Fibroblast of villous mesenchyme (primary cell): ENCODE measurements around the gene ABCF3. TPM values are rescaled to one million over a fixed set of nuclear protein-coding genes. Genes with fewer than 3 reads are reported as not detected.

Source experiments
- DNase-seq: peaks from one replicate; pipeline ENCODE4 v3.0.0-alpha.2; 2010; ENCODE audit warnings: low read depth
- H3K4me3 ChIP-seq: 2 replicates; pipeline ENCODE4 v1.5.1; 2011; ENCODE audit warnings: low read depth, mild to moderate bottlenecking, low read length
- CTCF ChIP-seq: IDR thresholded peaks from 2 replicates; pipeline ENCODE4 v1.5.1; 2012; ENCODE audit warnings: low read depth, mild to moderate bottlenecking, low read length; ENCODE audit not compliant: insufficient read depth
- total RNA-seq: library from RNA; depleted of rRNA; stranded (reverse); fragments of >200 nt; gene quantifications from 2 replicates; pipeline ENCODE4 v1.2.3, GENCODE V29; 2012

ABCF3 gene
- total RNA-seq, 1 donor: 51.0 TPM

- DNase-seq: no peak
- no peak overlapping the region for H3K4me3 ChIP-seq
- no peak for TF ChIP-seq CTCF
Observed at GRCh38 chr3:184236033-184236410, 50.0 kb downstream of the ABCF3 start.

- no peak overlapping the region for H3K4me3 ChIP-seq
- no peak for DNase-seq
- no peak for TF ChIP-seq CTCF
Observed at GRCh38 chr3:184236636-184237035, 50.6 kb downstream of the ABCF3 start.

GRCh38 chr3:184237211-184237610, 51.2 kb downstream of the ABCF3 start:
- TF ChIP-seq CTCF: no peak
- no peak for DNase-seq
- H3K4me3 ChIP-seq: no peak overlapping the region

GRCh38 chr3:184237807-184238206, 51.8 kb downstream of the ABCF3 start:
- no peak for TF ChIP-seq CTCF
- DNase-seq: no peak
- no peak overlapping the region for H3K4me3 ChIP-seq

- no peak overlapping the region for H3K4me3 ChIP-seq
- TF ChIP-seq CTCF: no peak
- no peak for DNase-seq
Observed at GRCh38 chr3:184238246-184238818, 52.3 kb downstream of the ABCF3 start.

GRCh38 chr3:184239221-184239620, 53.2 kb downstream of the ABCF3 start:
- no peak for TF ChIP-seq CTCF
- no peak overlapping the region for H3K4me3 ChIP-seq
- DNase-seq: no peak

- DNase-seq: no peak
- TF ChIP-seq CTCF: no peak
- H3K4me3 ChIP-seq: no peak overlapping the region
Observed at GRCh38 chr3:184239708-184240107, 53.7 kb downstream of the ABCF3 start.
